ENCODE data around the gene DIO3. TPM values are rescaled to one million over a fixed set of nuclear protein-coding genes. Genes with fewer than 3 reads are reported as not detected.
A peak's percentile ranks its signal among the peaks of the same experiment; 100 is the strongest.

Gene DIO3
- total RNA-seq, 1 donor from 2014 or later, result not detected

DNA sequence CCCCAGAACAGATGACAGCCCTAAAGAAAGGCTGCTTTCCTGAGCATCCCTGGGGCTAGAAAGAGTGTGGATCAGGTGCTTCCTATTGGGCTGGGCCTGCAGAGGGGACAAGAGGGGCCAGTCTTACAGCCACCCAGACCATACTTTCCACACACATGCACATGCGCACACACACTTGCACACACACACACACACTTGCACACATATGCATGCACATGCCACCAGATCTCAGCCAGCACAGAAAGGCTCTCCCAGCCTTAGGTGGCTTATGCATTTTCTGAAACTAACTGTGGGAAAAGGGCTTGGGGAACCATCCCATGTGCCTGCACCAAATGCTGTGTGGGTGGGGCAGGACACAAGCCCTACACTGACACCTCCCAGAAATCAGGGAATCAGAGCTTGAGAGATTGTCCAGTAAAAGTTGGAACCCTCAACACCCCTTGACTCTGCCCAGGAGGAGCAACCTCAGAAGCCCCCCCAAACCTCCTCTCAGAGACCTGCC is 2.5 kb upstream of the DIO3 start:
- FAIRE-seq (no peak), DNase-seq (ENCODE audit: low read depth) (no peak)
- H3K4me3 ChIP-seq (ENCODE audit: low read depth, low read length), result no peak overlapping the region
- peaks cover 32% of the 10 kb centered on the region for H3K27me3 ChIP-seq (ENCODE audit: control insufficient read depth, insufficient read depth, low read length)
- H3K36me3 ChIP-seq (ENCODE audit: control insufficient read depth, insufficient read depth, low read length), result no peaks in the 10 kb centered on the region
- no peak for TF ChIP-seq CTCF (IDR thresholded peaks at IDR 0.05; ENCODE audit: insufficient read depth, low read length, severe bottlenecking)

DNA sequence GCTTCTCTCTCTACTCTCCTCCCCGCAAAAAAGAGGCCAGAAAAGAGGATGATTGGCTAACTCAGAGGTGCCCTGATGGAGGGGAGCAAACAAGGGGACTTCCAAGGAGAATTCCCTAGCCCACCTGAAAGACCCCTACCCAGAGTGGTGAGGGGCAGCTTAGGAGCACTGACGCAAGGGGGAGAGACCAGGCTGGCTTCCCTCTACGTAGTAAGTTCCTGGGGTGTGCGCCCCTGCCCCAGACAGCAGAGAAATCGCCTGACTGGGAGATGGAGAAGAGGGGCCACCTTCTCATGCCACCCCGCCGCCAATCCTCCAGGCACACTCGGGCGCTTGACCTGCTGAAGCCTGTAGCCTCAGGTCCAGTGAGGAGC is 2.1 kb upstream of the DIO3 start:
- Histone ChIP-seq H3K36me3 (ENCODE audit: control insufficient read depth, insufficient read depth, low read length) (no peaks in the 10 kb centered on the region), H3K27me3 (ENCODE audit: control insufficient read depth, insufficient read depth, low read length) (peaks cover 36% of the 10 kb centered on the region), H3K4me3 (ENCODE audit: low read depth, low read length) (no peak overlapping the region)
- no peak for FAIRE-seq
- no peak for DNase-seq (ENCODE audit: low read depth)
- TF ChIP-seq CTCF (IDR thresholded peaks at IDR 0.05; ENCODE audit: insufficient read depth, low read length, severe bottlenecking), result no peak

GRCh38 chr14:101559624-101560533 is 1.4 kb upstream of the DIO3 start:
- peaks cover 40% of the 10 kb centered on the region for H3K27me3 ChIP-seq (ENCODE audit: control insufficient read depth, insufficient read depth, low read length)

DNA sequence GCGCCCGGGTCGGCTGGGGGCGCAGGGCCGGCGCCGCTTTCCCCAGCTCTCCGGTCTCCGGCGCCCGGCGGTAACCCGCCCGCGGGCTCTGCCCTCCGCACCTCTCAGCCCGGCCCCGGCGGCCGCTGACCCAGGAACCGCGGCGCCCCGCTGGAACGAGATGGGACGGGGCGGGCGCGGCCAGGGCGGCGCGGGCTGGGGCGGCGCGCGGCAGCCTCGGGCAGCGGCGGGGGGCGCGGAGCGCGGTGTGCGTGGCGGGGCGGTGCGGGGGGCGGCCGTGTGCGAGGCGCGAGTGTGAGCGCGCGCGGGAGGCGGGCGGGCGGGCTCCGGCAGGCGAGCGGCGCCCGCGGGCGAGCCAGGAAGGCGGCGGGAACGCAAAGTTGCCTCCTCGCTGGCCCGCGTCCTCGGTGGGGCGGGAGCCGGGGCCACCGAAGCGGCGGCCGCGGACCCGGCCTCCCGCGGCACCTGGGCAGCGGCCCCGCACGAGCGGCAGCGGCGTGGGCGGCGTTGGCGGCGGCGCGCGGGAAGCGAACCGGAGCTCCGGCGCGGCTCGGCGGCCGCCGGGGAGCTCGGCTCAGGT is 671 bp upstream of the DIO3 start:
- peaks cover 47% of the 10 kb centered on the region for H3K27me3 ChIP-seq (ENCODE audit: control insufficient read depth, insufficient read depth, low read length)
- no peak for FAIRE-seq

More at GRCh38 chr14:101559624-101560533, 1.4 kb upstream of the DIO3 start:
- no peaks in the 10 kb centered on the region for H3K36me3 ChIP-seq (ENCODE audit: control insufficient read depth, insufficient read depth, low read length)
- TF ChIP-seq CTCF (IDR thresholded peaks at IDR 0.05; ENCODE audit: insufficient read depth, low read length, severe bottlenecking), result peak; percentile 35
- no peak overlapping the region for H3K4me3 ChIP-seq (ENCODE audit: low read depth, low read length)
- no peak for DNase-seq (ENCODE audit: low read depth)
- FAIRE-seq, result no peak

GRCh38 chr14:101561897-101562490 is 699 bp downstream of the DIO3 start:
- no peak for TF ChIP-seq CTCF (IDR thresholded peaks at IDR 0.05; ENCODE audit: insufficient read depth, low read length, severe bottlenecking)
- no peak overlapping the region for H3K4me3 ChIP-seq (ENCODE audit: low read depth, low read length)
- FAIRE-seq (no peak), DNase-seq (ENCODE audit: low read depth) (no peak)
- H3K27me3 ChIP-seq (ENCODE audit: control insufficient read depth, insufficient read depth, low read length), result peaks cover 50% of the 10 kb centered on the region
- H3K36me3 ChIP-seq (ENCODE audit: control insufficient read depth, insufficient read depth, low read length), result no peaks in the 10 kb centered on the region

More for the DNA sequence above, 671 bp upstream of the DIO3 start:
- no peak for DNase-seq (ENCODE audit: low read depth)
- H3K36me3 ChIP-seq (ENCODE audit: control insufficient read depth, insufficient read depth, low read length), result no peaks in the 10 kb centered on the region
- no peak for TF ChIP-seq CTCF (IDR thresholded peaks at IDR 0.05; ENCODE audit: insufficient read depth, low read length, severe bottlenecking)
- H3K4me3 ChIP-seq (ENCODE audit: low read depth, low read length), result no peak overlapping the region
